Keratinocyte (primary cell): Measurements from ENCODE around the gene HSPA1B. TPM values are rescaled to one million over a fixed set of nuclear protein-coding genes. Genes with fewer than 3 reads are reported as not detected.

ENCODE experiments used
- DNase-seq: peaks from one replicate; pipeline ENCODE4 v3.0.0-alpha.2; 2011; ENCODE audit warnings: low read depth, missing footprints, low spot score
- FAIRE-seq: peaks from 2 replicates; lab custom pipeline; 2011; peaks lifted over from hg19 to GRCh38; lab: Jason Lieb, UNC
- H2AFZ ChIP-seq: 2 replicates; pipeline ENCODE4 v1.6.0; 2012; ENCODE audit warnings: low read length, control low read depth, inconsistent platforms; ENCODE audit not compliant: control insufficient read depth
- H3K27ac ChIP-seq: 2 replicates; pipeline ENCODE4 v1.5.1; 2011; ENCODE audit warnings: low read length; ENCODE audit not compliant: control insufficient read depth, insufficient read depth
- H3K27me3 ChIP-seq: 3 replicates; pipeline ENCODE4 v1.6.0; 2011; ENCODE audit warnings: low read length; ENCODE audit not compliant: control insufficient read depth, insufficient read depth; ENCODE audit errors: extremely low read depth
- H3K36me3 ChIP-seq, 2 experiments: 2 replicates in 1 of 2; 3 replicates in 1 of 2; pipeline ENCODE4 v1.5.1; 2011; ENCODE audit warnings: low read length in 2 of 2, mild to moderate bottlenecking in 1 of 2; ENCODE audit not compliant: control insufficient read depth in 2 of 2, insufficient read depth in 2 of 2; ENCODE audit errors: extremely low read depth in 1 of 2
- H3K4me1 ChIP-seq: 3 replicates; pipeline ENCODE4 v1.5.1; 2011; ENCODE audit warnings: low read length; ENCODE audit not compliant: control insufficient read depth, insufficient read depth; ENCODE audit errors: extremely low read depth
- H3K4me2 ChIP-seq: 3 replicates; pipeline ENCODE4 v1.6.0; 2011; ENCODE audit warnings: low read depth, low read length; ENCODE audit not compliant: control insufficient read depth, insufficient read depth; ENCODE audit errors: extremely low read depth
- H3K4me3 ChIP-seq, 3 experiments: fragments of 200-600 bp in 1 of 3; sonication (generic) in 1 of 3; 2 replicates in 2 of 3; 3 replicates in 1 of 3; pipeline ENCODE4 v1.5.1; 2011 to 2016; ENCODE audit warnings: low read length in 3 of 3, mild to moderate bottlenecking in 3 of 3, control low read depth in 2 of 3, inconsistent platforms in 1 of 3, low read depth in 1 of 3, mixed read lengths in 1 of 3, mixed run types in 1 of 3, moderate library complexity in 1 of 3; ENCODE audit not compliant: control insufficient read depth in 2 of 3, insufficient read depth in 2 of 3; ENCODE audit errors: extremely low read depth in 1 of 3
- H3K79me2 ChIP-seq: 2 replicates; pipeline ENCODE4 v1.6.0; 2012; ENCODE audit warnings: low read length; ENCODE audit not compliant: control insufficient read depth, insufficient read depth
- H3K9ac ChIP-seq: 3 replicates; pipeline ENCODE4 v1.6.0; 2011; ENCODE audit warnings: low read length; ENCODE audit not compliant: control insufficient read depth, insufficient read depth; ENCODE audit errors: extremely low read depth
- H3K9me1 ChIP-seq: 3 replicates; pipeline ENCODE4 v1.6.0; 2011; ENCODE audit warnings: low read length; ENCODE audit not compliant: control insufficient read depth, insufficient read depth; ENCODE audit errors: extremely low read depth
- H3K9me3 ChIP-seq: 2 replicates; pipeline ENCODE4 v1.5.1; 2012; ENCODE audit warnings: low read depth, low read length; ENCODE audit not compliant: control insufficient read depth
- H4K20me1 ChIP-seq: 3 replicates; pipeline ENCODE4 v1.6.0; 2011; ENCODE audit warnings: low read length; ENCODE audit not compliant: control insufficient read depth, insufficient read depth; ENCODE audit errors: extremely low read depth
- EZH2 ChIP-seq: IDR thresholded peaks from one replicate; pipeline ENCODE4 v1.6.1; 2012; ENCODE audit warnings: inconsistent platforms, mild to moderate bottlenecking, low read length, moderate library complexity
- dilution Hi-C: fragments of 300-500 bp; cut with MboI; formaldehyde crosslinking; loops from one replicate; pipeline ENCODE4 v1.7.0; 2020; ENCODE audit warnings: low sequenced_read_pairs; ENCODE audit not compliant: extremely low pct_ligation_motif_present
- polyA plus RNA-seq, 5 experiments: library from polyadenylated mRNA; depleted of rRNA in 3 of 5; stranded (reverse) in 3 of 5; stranded (forward) in 1 of 5; unstranded in 1 of 5; fragments of >200 nt; gene quantifications; 1 replicate in 1 of 5; 2 replicates in 3 of 5; 3 replicates in 1 of 5; pipeline versions ENCODE4 v1.2.1 to v1.2.3, GENCODE V29; 2011 to 2012; ENCODE audit warnings: missing spikeins in 2 of 5, low read depth in 1 of 5, low replicate concordance in 1 of 5
- TF ChIP-seq, protein P1 (sequence below), 3 experiments: IDR thresholded peaks in 1 of 3; conservative IDR thresholded peaks in 1 of 3; optimal IDR thresholded peaks in 1 of 3; 2 replicates in 2 of 3; 3 replicates in 1 of 3; pipeline versions ENCODE3 to v1.5.1; 2011; ENCODE audit warnings: low read length in 3 of 3, mild to moderate bottlenecking in 3 of 3, moderate library complexity in 2 of 3, control low read depth in 1 of 3, inconsistent platforms in 1 of 3; ENCODE audit not compliant: insufficient read depth in 2 of 3; ENCODE audit errors: extremely low read depth in 1 of 3

The HSPA1B gene
- polyA plus RNA-seq, 1 donor (not counting 4 experiments of a cell fraction or from before 2014, with no cell fraction given): 48.1 TPM

DNA sequence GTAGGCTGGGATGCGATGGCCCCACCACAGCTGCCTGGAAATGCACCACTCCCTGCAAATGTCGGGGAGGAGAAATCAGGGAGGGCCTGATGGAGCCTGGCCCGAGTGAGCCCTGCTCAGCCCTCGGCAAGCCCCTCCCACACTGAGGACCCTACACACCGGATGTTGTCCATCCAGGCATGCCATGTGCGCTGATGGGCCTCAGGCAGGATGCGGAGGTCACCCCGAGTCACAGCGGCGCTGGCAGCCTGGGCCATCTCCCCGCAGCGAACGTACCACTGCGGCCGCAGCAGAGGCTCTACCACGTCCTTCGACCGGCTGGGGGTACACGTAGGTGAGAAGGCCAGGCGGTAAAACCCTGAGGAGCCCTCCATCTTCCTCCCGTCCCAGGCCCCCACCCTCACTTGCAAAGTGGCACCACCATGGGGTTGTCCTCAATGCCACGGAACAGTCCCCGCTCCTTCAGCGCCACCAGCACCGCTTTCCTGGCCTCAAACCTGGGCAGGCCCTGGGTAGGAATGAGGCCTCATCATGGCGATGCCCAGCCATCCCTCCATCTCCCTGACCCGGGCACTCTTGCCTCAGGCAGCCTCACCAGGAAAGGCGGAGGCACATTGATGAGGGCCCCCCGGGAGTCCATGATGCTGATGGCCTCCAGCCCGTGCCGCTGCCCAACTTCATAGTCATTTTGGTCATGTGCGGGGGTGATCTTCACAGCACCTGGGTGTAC is 45.2 kb upstream of the HSPA1B start:
- Histone ChIP-seq H3K9me1 (no peaks in the 10 kb centered on the region), H3K27ac (no peak overlapping the region), H3K4me3 (no peak overlapping the region), H3K79me2 (no peaks in the 10 kb centered on the region), H4K20me1 (no peaks in the 10 kb centered on the region), H2AFZ (no peak overlapping the region), H3K9ac (no peak overlapping the region), H3K9me3 (no peaks in the 10 kb centered on the region), H3K36me3 (peaks cover 37 to 56% of the 10 kb centered on the region in 2 experiments), H3K4me1 (peaks cover 2% of the 10 kb centered on the region), H3K4me2 (no peak overlapping the region), H3K27me3 (no peaks in the 10 kb centered on the region)
- no peak for DNase-seq
- no peak for FAIRE-seq
- dilution Hi-C loops: no loop called here
- no peak for TF ChIP-seq EZH2

DNA sequence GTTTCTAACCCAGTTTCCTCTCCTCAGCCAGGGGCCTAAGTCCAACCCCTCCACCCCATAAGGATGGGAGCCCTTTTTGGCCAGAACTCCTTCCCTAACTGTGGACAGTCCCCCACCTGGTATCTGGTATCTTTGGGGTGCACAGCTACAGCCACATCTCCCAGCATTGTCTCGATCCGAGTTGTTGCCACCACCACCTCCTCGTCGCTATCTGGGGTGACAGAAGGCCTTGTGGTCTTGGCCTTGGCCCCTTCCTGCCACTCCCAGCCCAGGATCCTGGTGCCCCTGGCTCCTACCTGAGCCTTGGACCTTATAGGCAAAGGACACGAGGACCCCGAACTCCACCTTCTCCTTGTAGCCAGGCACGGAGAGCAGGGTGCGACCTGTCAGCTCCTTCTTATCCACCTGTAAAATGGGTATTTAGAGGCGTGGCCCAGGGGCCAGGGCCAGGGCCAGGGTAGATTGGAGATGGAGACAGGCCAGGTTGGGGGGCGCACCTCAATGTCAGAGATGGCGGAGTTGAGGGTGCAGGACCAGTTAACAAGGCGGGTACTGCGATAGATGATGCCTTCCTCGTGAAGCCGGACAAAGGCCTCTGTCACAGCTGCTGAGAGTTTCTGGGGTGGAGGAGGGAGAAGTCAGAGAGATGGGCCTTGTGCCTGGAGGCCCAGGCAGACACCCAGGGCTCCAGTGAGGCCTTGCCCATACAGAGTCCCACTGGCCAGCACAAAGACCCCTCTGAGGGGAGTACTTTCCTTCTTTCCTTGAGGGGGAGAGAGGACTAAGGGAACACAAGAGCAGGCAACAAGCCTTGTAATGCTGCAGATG is 43.2 kb upstream of the HSPA1B start:
- H3K4me2 ChIP-seq: no peak overlapping the region
- H3K27ac ChIP-seq: no peak overlapping the region
- H4K20me1 ChIP-seq: no peaks in the 10 kb centered on the region
- no peaks in the 10 kb centered on the region for H3K9me3 ChIP-seq
- no peak overlapping the region for H3K9ac ChIP-seq
- H3K4me1 ChIP-seq: no peaks in the 10 kb centered on the region
- no peak for DNase-seq
- H3K9me1 ChIP-seq: no peaks in the 10 kb centered on the region
- no peak overlapping the region for H2AFZ ChIP-seq
- H3K27me3 ChIP-seq: no peaks in the 10 kb centered on the region
- TF ChIP-seq, protein P1, sequence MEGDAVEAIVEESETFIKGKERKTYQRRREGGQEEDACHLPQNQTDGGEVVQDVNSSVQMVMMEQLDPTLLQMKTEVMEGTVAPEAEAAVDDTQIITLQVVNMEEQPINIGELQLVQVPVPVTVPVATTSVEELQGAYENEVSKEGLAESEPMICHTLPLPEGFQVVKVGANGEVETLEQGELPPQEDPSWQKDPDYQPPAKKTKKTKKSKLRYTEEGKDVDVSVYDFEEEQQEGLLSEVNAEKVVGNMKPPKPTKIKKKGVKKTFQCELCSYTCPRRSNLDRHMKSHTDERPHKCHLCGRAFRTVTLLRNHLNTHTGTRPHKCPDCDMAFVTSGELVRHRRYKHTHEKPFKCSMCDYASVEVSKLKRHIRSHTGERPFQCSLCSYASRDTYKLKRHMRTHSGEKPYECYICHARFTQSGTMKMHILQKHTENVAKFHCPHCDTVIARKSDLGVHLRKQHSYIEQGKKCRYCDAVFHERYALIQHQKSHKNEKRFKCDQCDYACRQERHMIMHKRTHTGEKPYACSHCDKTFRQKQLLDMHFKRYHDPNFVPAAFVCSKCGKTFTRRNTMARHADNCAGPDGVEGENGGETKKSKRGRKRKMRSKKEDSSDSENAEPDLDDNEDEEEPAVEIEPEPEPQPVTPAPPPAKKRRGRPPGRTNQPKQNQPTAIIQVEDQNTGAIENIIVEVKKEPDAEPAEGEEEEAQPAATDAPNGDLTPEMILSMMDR (optimal IDR thresholded peaks at IDR 0.05 in 1 of 3, IDR thresholded peaks at IDR 0.05 in 1 of 3, conservative IDR thresholded peaks at IDR 0.05 in 1 of 3; ENCODE audit: extremely low read depth in 1 of 3, insufficient read depth in 2 of 3, low read length in 3 of 3): no peak
- no peak for TF ChIP-seq EZH2
- H3K36me3 ChIP-seq: peaks cover 28 to 48% of the 10 kb centered on the region in 2 experiments
- no peak for FAIRE-seq
- dilution Hi-C loops: no loop called here
- no peak overlapping the region for H3K4me3 ChIP-seq
- peaks cover 2% of the 10 kb centered on the region for H3K79me2 ChIP-seq
